ENCODE data around the gene AURKAIP1.

- no peak for TF ChIP-seq CTCF (IDR thresholded peaks at IDR 0.05)
- no peak for TF ChIP-seq POLR2A (IDR thresholded peaks at IDR 0.05)
Measured at GRCh38 chr1:1353389-1354151, 21.4 kb downstream of the AURKAIP1 start.

Data from testis (tissue), 2 donors.